ENCODE measurements around the gene PCNX1.
"Not testable (repeated sequence)": the region's sequence is repeated elsewhere in the genome, so short reads cannot be mapped to it uniquely, and the experiment has no call there.

- TF ChIP-seq EZH2 (IDR thresholded peaks at IDR 0.05; ENCODE audit: insufficient read depth, poor library complexity, severe bottlenecking); EZH2phosphoT487 (IDR thresholded peaks at IDR 0.05; ENCODE audit: insufficient read depth, low read depth): not testable (repeated sequence)
Observed at GRCh38 chr14:70866992-70867391, 40.3 kb upstream of the PCNX1 start.

Measured in GM23248 (cell line).